IMR-90 (cell line): ENCODE results near the gene CTDSP2.

Source experiments
- CHD1 ChIP-seq: IDR thresholded peaks from 2 replicates; pipeline ENCODE4 v1.6.1; 2012; ENCODE audit warnings: low read depth, low read length, improper control_type of control experiment
- ELK1 ChIP-seq: fragments of 150-350 bp; IDR thresholded peaks from 2 replicates; pipeline ENCODE4 v1.6.1; 2016; ENCODE audit warnings: low read depth, mild to moderate bottlenecking, low read length, moderate library complexity, borderline replicate concordance
- FOS ChIP-seq: fragments of 150-350 bp; IDR thresholded peaks from 2 replicates; pipeline ENCODE4 v1.6.1; 2016; ENCODE audit warnings: low read depth, low read length
- POLR2A ChIP-seq: IDR thresholded peaks from 2 replicates; pipeline ENCODE4 v1.6.1; 2012; ENCODE audit warnings: mild to moderate bottlenecking, low read depth, low read length
- RAD21 ChIP-seq: IDR thresholded peaks from 2 replicates; pipeline ENCODE4 v1.6.1; 2012; ENCODE audit warnings: low read length, improper control_type of control experiment
- TF ChIP-seq, protein P1 (sequence below): conservative IDR thresholded peaks from 2 replicates; pipeline ENCODE4 v1.5.1; 2012; ENCODE audit warnings: mild to moderate bottlenecking, low read depth, low read length, improper control_type of control experiment

DNA sequence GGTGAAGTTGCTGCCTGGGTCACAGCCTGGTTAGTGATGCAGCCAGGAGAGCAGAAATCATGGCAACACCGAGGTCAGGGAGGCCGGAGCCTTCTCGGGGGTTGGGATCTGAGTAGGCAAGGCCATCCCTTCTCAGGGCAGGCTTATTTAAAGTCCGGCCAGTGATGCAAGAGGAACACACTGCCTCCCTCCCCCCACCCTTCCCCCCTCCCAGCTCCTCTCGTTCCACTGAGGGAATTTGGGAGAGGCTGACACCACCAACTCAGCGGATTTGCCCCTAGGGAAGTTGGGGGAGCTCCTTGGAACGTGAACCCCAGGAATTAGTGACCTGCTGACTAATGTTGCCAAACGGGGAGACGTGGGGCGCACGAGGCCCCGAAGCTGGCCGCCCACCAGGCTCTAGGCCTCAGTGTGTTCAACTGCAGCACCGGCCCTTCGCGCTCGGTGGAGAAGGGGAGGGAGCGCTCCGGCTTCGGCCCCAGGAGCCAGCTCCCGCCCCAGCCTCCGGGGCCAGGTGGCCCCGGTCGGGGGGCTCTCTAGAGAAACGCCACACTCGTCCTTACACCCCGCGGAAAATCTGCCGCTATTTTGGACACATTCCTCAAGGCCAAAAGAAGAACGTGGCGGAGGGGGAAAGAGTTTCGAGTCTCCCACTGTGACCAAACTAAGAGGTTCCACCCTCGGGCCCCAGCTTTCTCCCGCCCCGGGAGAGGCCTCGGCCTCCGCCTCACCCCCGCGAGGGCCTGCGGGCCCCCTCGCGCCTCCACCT, 1.6 kb downstream of the CTDSP2 start:
- TF ChIP-seq POLR2A (peak; percentile 47; the same call in 1 of the 2 replicates), FOS (no peak), ELK1 (no peak), CHD1 (no peak; the same call in 1 of the 2 replicates), RAD21 (peak; percentile 32; the same call in 1 of the 2 replicates)
- TF ChIP-seq, protein P1, sequence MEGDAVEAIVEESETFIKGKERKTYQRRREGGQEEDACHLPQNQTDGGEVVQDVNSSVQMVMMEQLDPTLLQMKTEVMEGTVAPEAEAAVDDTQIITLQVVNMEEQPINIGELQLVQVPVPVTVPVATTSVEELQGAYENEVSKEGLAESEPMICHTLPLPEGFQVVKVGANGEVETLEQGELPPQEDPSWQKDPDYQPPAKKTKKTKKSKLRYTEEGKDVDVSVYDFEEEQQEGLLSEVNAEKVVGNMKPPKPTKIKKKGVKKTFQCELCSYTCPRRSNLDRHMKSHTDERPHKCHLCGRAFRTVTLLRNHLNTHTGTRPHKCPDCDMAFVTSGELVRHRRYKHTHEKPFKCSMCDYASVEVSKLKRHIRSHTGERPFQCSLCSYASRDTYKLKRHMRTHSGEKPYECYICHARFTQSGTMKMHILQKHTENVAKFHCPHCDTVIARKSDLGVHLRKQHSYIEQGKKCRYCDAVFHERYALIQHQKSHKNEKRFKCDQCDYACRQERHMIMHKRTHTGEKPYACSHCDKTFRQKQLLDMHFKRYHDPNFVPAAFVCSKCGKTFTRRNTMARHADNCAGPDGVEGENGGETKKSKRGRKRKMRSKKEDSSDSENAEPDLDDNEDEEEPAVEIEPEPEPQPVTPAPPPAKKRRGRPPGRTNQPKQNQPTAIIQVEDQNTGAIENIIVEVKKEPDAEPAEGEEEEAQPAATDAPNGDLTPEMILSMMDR, result no peak
